SKM-1 (cell line): ENCODE measurements around the gene LRMDA.

Source experiments
- DNase-seq: peaks from one replicate; lab custom pipeline; 2025; ENCODE audit not compliant: unreplicated experiment; lab: John Stamatoyannopoulos, UW

The LRMDA gene

DNA sequence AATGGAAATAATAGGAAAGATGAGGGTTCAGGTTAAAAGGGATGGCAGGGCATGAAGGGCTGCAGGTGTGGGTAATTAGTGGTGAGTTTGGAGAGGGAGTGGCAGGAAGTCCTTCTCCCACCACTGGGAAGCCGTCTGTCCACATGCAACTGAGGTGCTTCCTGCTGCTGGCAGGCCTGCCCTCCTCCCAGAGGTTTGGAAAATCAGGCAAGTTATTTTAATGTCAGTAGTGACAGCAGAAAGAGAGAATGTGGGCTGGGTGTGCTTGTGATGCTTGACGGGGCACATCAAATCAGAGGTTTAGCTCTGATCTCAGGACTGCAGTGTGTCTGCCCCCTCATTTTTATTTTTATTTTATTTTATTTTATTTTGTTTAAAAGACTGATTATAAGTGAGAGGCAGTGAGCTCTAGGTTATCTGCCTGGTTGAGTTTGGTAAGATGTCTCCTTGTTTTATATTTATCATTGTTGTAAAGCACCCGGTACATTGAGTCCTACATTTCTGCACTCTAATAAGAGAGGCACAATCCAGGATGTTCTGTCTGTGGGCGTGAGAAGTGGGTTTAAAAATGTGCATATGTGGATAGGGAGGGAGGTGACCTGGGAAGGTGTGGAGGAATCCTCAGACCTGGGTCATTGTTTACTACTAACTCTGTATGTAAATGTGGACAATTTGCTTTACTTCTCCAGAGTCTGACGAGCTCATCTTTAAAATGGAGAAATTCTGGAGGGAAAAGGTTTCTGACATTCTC is 504.4 kb downstream of the LRMDA start:
- no peak for DNase-seq

DNA sequence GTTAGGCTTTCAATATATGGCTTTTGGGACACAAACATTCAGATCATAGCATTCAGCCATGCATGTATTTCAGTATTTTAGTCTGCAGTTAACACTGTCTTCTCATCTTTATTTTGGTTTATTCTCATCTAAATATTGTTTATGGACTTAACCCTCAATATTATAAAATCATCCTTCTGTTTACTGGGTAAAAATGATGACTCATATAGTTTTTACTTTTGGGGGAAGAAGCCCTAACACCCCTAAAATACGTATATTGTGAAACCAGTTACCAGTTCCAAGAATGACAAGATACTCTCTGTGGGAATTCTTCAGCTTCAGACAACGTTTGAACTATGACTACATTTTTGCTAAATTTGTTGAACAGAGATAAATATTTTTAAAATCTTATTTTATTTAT is 505.4 kb downstream of the LRMDA start:
- no peak for DNase-seq

DNA sequence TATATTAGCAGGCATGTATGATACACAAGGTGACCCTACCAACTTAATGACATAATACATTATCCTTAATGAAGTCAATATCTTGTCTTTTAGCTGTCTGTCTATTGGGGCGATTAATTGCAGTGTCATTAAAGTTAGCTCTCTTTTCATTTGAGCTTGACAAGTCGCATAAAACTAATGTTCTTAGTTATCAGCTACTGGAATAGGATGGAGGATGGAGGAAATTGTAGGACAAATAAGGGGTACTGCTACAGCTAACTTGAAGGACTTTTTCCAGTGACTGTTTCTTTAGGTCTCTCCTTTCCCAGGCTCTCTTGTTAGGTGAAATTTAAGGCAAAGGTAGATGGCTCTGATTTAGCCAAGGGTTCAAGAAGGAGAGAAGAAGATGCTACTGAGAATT is 506.4 kb downstream of the LRMDA start:
- no peak for DNase-seq

DNA sequence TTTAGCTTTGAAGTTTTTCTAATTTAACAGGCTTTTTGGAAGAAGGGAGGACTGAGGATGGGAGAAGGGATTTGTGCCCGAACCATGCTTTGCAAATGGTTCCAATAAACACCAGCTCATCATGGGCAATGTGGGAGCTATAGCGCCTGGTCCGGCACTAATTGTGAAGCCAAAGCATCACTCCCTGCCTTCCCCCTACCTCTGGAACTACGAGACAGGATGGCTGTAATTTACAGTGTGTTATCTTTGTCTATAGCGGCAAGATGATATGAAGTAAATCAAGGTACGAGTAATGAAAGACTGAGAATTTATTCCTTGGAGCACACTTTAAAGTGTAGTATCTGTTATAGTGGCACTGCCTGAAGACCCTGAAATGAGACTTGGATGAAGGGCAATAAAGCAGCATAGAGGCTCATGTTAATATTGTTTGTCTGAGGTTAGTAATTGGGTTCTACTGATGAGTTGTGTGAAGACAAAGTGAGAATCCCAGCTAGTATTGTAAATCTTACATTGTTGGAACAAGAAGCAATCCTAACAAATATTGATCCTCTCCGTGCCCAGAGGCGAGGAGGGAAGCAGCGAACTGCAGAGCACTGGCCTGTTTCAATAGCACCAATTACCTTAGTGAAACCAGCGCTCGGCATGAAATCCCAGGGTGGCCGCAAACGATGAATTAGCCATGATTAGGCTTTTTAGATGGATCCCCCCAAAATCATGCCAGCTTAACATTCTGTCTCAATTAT is 507.1 kb downstream of the LRMDA start:
- DNase-seq, result no peak

DNA sequence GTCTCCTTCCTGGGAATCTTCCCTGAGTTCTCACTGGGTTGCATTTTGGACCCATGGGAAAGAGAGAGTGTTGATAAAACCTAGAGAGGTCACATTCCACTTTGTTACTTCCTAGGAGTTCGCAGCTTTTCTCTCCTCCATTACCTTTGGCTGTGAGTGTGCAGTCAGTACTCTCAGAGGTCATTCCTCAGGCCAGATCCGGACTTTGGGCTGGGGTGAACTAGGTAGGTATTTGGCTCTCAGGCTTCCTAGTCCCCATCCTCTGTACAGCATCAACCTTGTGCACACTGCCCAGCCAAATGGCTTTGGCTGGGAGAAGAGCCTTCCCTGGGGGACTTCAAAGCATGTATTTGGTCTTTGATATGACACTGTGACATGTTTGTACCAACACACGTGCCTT is 508.1 kb downstream of the LRMDA start:
- DNase-seq, result no peak

DNA sequence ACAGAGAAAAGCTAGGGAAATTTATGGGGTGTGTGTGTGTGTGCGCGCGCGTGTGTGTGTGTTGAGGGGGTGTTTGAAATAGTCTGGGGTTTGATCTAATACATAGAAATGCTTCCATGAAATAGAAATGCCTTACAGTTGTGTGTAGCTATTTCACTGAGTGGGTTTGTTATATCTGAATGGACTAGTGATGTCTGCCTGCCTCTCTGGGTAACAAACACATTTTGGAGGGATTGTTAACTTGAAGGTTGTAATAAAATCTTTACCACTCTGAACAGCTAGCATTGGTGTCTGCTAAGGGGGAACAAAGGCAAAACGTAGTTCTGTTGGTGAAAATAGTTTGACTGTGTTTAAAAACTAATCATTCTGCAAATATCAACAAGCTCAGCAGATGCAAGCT is 509.3 kb downstream of the LRMDA start:
- no peak for DNase-seq

DNA sequence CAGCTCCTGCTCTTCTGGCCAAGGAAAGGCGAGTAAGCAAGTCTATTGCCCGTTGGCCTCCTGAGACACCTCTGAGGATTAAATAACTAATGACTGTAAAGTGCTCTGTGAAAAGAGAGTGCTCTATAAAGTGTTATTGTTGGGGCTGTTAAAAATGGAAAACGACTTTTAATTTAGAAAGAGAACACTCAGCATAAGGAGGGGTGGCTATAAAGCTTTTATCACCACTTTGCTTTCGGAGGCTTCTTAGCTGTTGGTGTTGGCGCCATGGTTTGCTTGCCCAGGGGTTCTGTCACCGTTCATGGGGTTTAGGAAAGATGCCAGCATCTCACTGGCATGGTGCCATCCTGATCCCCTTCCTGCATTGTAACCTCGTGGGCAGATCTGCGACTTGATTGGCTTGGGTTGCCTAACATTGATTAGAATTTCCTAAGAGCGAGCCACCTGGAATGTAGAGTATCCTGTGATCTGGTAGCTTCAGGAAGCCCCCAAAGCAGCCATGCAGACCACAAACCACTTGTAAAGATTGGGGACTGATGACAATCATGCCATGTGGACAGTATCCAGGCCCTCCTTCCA is 509.9 kb downstream of the LRMDA start:
- DNase-seq, result no peak

DNA sequence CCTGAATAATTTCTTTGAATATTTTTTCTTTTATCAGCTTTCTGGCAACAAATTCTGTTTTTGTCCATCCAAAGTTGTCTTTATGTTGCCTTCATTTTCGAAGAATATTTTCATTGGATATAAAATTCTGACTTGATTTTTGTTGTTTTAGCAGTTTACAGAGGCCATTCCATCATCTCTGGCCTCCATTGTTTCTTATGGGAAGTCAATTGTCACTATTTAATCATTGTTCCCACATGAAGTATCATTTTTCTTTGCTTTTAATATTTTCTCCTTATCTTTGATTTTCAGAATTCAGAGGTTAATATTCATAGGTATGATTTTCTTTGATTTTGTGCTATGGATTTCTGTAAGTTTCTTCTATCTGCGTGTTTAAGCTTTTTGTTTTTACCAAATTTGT is 512.6 kb downstream of the LRMDA start:
- no peak for DNase-seq

DNA sequence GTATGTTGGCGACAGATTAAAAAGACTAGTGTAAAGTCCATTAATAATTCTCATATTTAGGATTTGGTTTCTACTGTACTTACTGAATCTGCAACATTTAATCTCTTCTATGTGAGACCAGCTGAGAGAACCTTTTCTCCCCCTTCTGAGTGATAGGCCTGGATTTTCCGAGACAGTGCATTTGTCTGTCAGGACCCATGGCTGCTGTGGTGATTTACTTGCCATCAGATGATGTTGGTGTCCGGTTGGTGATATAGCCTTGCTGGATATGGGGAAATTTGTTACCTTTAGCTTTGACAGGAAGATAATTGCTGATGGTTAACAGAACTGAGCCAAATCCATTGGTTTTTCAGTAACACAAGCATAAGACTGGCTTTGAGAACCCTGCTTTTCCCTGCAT is 517.2 kb downstream of the LRMDA start:
- no peak for DNase-seq

DNA sequence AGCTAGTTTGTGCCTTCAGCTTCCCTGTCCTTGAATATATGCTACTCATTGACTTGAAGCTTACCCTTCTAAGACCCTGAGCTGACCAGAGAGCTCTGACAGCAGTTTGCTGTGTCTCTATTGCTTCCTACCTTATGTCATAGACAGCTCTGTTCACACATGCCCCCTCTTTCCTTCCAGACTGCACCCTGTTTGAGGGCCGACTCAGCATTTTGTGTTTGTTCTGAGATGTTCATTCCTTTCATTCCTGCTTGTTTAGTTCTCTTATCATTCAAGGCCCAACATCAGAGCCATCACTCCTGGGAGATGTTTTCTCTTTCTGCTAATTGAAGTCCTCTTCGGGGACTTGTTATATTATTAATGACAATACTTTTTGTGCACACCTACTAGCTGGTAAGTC is 518.9 kb downstream of the LRMDA start:
- no peak for DNase-seq

DNA sequence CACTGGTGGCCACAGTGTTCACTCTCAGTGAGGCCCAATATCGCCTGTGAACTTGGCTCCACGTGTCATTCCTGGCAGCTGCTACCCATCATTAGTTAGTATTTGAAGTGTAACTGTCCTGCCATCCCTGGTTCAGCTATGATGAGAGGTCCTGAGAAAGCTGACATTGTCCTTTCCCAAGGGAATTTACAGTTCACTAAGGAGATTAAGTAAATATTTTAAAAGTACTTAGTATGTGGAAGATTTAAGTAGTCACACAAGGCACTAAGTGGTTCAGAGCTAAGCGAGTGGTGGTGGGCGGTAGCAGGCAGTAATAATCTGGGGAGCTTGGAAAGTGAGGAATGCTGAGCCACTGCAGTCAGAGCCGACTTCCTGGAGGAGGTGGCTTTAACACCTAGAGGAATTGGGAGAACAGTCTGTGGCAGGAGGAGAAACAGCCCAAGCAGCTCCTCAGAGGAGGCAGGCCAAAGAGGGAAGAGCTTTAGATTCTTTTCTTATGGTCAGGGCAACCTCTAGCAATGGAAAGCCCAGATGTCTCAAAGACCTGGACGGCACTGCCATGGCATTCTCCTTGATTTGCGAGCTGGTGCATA is 519.7 kb downstream of the LRMDA start:
- no peak for DNase-seq

DNA sequence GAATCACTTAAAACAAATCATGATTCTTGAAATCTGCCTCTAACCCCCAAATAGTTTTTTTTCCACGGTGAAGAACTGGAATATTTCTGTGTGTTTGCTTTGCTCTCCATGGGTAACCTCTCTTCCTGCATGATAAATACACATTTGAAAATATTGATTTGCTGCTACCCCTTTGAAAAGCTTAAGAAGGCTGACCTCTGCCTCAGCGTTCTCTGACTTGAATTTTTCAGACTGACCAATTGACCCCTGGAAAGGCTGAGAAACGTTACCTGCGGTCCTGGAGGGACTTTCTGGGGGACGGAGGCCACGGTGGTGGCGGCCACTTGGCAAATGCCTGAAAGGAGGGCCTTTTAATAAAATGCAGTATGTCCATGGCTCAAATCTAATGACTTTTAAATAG is 520.2 kb downstream of the LRMDA start:
- DNase-seq, result no peak

DNA sequence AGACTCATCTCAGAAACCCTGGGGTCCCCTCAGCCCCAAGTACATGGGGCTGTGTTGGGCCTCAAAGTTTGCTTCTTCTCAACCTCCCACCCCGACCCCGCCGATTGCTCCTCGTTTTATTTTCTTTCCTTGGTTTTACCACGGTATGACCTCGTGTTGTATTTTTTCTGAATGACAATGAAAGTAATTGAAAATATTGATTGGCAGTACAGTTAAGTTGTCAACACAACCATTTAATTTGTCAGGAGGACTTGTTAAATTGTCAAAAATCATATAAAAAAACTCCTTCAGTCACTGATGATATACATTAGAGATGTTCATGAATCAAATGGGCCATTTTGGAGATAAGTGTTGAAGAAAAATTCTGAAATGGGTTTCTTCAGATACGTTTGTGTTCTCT is 520.7 kb downstream of the LRMDA start:
- DNase-seq, result no peak

DNA sequence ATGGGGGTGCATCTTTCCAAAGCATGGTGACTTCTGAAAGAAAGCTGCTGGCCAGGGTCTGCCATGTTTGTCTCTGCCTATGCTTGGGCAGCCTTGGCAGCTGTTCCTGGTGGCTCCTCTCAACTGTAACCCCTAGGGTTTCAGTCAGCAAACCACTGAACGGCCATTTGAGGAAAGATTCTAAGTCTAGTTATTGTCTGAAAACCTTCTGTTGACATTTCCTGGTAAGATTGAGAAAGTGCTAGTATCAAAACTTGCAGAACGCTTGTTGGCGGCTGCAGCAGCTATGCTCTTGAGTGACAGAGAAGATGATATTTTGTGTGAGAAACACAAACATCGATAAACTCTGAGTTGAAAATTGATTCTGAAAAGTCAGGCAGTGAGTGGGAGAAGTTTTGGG is 523.1 kb downstream of the LRMDA start:
- no peak for DNase-seq

DNA sequence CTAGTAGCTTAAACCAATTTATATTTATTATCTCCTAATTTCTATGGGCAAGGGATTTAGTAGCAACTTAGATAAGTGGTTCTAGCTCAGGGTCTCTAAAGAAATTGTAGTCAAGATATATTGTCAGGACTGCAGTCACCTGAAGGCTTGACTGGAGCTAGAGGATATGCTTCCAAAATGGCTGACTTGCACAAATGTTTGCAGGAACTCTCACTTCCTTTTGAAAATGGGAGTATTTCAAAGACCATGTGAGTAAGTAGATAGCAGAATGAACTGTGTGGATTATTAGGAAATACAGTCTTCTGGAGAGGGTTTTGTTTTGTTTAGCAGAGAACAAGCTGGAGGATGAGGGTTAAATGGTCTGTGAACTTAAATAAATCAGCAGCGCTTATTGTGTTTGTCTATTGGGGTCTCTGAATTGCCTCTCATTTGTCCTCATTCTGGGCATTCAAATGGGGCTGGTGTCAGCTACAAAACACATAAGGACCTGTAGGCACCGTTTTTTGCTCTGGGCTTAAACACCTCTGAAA is 524.6 kb downstream of the LRMDA start:
- no peak for DNase-seq

DNA sequence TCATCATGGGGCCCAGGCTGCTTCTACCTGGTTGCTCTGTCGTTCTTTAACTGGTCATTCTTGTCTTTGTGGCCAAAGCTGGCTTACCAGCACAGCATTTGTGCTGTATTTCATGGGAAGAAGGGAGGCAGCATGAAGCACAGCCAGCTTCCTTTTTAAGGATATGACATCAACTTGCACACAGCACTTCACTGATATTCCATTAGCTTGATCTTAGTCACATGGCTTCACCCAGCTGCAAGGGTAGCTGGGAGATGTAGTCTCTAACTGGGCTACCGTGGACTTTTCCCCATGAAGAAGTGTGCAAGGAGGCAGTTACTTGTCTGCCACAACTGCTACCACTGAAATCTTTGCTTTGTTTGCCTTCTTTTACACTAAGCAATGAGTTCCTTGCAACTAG is 525.2 kb downstream of the LRMDA start:
- DNase-seq, result no peak

DNA sequence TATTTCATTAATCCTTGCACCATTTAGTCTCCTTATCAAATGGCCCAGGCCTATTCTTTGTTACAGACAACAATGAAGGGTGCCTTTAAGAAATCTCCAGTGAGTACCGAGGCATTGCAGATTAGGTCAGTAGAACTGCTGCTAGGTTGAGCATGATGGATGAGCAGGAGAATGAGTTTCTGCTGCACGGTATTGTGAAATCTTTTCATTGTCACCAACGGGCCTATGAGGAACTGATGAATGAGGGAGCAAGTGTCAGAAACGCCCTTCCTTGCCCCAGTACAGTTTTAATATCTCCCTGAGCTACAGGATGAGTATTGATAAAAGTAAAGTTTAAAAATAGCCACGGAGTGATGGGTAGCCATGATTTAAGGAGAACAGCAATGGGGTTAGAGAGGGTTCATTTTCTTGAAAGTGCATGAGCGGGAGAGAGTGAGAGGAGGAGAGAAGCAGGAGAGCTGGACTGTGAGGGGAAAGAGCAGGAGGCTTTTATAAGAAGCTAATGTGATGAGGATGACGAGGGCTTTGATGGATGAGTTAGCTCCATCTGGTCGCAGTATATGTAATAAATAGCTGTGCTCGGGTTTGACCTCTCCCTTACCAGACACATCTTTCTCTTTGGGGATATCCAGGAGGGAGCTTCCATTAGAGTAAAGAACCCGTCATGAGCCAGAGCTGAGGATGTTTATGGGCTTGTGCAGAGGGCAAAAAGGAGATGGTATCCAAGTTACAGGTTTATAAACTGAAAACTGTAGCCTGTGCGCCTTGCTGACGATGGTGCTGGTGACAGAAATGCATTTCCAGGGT is 526.1 kb downstream of the LRMDA start:
- DNase-seq, result no peak

DNA sequence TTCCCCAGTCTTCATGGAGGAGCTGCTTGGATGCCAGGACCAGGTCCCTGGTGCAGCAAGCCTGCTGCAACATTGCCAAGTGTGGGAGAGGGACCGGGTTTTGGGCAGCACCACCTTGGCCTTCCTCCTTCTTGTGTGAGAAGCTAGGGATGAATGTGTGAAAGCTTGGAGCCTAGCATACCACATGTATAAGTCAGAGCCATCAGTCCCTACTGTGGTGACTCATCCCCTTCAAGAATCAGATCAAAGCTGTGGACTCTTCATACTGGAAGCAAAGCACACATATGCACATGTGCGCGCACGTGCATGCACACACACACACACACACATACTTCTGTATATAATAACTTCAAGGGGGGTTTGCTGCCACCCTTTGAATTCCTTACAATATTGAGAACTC is 527.8 kb downstream of the LRMDA start:
- no peak for DNase-seq

DNA sequence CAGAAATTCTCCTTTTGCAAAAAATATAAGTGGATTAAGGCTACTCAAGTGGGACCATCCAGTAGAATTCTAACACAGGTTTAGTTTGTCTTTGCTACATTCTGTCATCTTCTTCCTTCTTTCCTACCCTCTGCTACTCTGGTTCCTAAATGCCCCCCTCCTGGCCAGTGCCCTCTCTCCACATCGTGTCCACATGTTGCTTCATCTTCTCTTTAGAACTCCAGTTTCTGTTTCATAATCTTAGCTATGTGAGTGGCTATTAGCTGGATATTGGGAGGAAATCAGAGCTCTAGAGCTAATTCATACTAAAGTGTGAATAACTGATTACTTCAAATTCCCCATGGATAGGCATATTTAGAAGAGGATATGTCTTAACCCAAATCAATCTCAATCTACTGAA is 528.5 kb downstream of the LRMDA start:
- no peak for DNase-seq

DNA sequence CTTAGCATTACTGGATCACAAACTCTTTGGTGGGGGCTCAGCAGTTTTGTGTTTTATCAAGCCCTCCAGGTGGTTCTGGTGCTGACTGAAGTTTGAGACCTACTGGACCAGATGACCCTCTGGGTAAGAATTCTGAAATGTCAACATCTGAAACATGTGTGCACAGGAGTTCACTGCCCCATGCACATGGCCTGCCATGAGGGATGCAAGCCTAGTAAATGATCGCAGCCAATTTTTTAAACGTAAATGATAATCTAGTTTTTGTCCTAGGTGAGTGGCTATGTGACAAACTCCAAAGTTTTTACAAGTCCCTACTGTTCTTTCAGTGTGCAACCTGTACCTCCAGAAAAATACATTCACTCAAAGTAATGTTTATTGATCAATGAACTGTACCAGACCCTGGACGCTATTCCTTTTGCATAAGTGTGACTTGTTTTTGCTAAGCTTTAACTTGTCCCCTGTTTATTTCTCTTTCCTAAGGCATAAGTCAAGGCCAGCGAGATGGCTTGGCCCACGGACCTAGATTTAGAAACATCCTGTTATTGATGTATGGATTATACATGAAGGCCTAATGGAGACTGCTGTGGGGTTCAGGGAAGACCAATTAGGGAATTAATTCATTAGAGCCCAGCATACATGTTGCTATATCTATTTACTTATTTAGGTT is 531.1 kb downstream of the LRMDA start:
- DNase-seq, result no peak
